Endothelial cell (in vitro differentiated cells): ENCODE measurements around the gene CRX. TPM values are rescaled to one million over a fixed set of nuclear protein-coding genes. Genes with fewer than 3 reads are reported as not detected.
A peak's percentile ranks its signal among the peaks of the same experiment; 100 is the strongest.
"Not testable (repeated sequence)": the region's sequence is repeated elsewhere in the genome, so short reads cannot be mapped to it uniquely, and the experiment has no call there.

ENCODE experiments used
- DNase-seq: peaks from one replicate; pipeline ENCODE4 v3.0.0; 2021; ENCODE audit warnings: low spot score
- H3K27ac Mint-ChIP-seq: one replicate; pipeline ENCODE4 v1.8.0; 2021; ENCODE audit warnings: mixed read lengths, inconsistent platforms; ENCODE audit not compliant: unreplicated experiment
- H3K27me3 Mint-ChIP-seq: one replicate; pipeline ENCODE4 v1.8.0; 2021; ENCODE audit warnings: mild to moderate bottlenecking, moderate library complexity, mixed read lengths, inconsistent platforms; ENCODE audit not compliant: unreplicated experiment
- H3K36me3 Mint-ChIP-seq: one replicate; pipeline ENCODE4 v1.8.0; 2021; ENCODE audit warnings: mild to moderate bottlenecking, low read depth, mixed read lengths, inconsistent platforms; ENCODE audit not compliant: unreplicated experiment
- H3K4me1 Mint-ChIP-seq: one replicate; pipeline ENCODE4 v1.8.0; 2021; ENCODE audit warnings: mild to moderate bottlenecking, mixed read lengths, inconsistent platforms; ENCODE audit not compliant: unreplicated experiment
- H3K4me3 Mint-ChIP-seq: one replicate; pipeline ENCODE4 v1.8.0; 2021; ENCODE audit warnings: mild to moderate bottlenecking, mixed read lengths, inconsistent platforms; ENCODE audit not compliant: unreplicated experiment
- H3K9me3 Mint-ChIP-seq: one replicate; pipeline ENCODE4 v1.8.0; 2021; ENCODE audit warnings: mixed read lengths, inconsistent platforms; ENCODE audit not compliant: unreplicated experiment
- total RNA-seq: library from RNA; stranded (reverse); fragmentation: NEBNext Ultra II Directional; extraction: Animal tissue kit (Norgen Biotek cat#: 25700); gene quantifications from one replicate; pipeline ENCODE4 v1.2.1, GENCODE V29; 2021; ENCODE audit not compliant: unreplicated experiment
- TF ChIP-seq, protein P1 (sequence below): fragments of 200-600 bp; sonication (generic); IDR thresholded peaks from one replicate; pipeline ENCODE4 v1.5.0; 2021; ENCODE audit warnings: antibody characterized with exemption; ENCODE audit not compliant: unreplicated experiment

The CRX gene
- total RNA-seq, 1 donor from 2014 or later = not detected

DNA sequence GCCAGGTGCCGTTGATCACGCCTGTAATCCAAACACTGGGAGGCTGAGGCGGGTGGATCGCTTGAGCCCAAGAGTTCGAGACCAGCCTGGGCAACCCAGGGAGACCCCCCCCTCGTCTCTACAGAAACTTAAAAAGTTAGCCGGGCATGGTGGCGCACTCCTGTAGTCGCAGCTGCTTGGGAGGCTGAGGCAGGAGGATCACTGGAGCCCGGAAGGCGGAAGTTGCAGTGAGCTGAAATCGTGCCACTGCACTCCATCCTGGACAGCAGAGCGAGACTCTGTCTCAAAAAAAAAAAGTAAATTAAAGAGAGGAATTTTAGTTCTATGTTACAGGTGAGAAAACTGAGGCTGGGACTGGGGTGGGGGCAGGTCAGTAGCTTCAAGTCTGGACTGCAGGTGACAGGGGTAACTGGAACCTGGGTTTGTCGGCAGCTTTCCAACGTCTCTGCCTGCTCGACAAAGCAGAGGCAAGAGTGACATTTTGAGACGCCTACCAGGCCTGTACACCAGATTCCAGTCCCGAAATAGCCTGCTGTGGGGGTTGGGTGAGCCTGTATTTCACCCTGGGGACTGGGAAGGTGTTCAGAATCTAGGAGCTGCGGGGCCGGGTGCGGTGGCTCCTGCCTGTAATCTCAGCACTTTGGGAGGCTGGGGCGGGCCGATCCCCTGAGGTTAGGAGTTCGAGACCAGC is 42.1 kb upstream of the CRX start:
- Mint-ChIP-seq H3K9me3 (no peaks in the 10 kb centered on the region), H3K27ac (peak overlapping the region; percentile 82), H3K27me3 (peaks cover 10% of the 10 kb centered on the region), H3K4me3 (peak overlapping the region; percentile 94), H3K36me3 (peaks cover 41% of the 10 kb centered on the region), H3K4me1 (peaks cover 36% of the 10 kb centered on the region)
- TF ChIP-seq, protein P1, sequence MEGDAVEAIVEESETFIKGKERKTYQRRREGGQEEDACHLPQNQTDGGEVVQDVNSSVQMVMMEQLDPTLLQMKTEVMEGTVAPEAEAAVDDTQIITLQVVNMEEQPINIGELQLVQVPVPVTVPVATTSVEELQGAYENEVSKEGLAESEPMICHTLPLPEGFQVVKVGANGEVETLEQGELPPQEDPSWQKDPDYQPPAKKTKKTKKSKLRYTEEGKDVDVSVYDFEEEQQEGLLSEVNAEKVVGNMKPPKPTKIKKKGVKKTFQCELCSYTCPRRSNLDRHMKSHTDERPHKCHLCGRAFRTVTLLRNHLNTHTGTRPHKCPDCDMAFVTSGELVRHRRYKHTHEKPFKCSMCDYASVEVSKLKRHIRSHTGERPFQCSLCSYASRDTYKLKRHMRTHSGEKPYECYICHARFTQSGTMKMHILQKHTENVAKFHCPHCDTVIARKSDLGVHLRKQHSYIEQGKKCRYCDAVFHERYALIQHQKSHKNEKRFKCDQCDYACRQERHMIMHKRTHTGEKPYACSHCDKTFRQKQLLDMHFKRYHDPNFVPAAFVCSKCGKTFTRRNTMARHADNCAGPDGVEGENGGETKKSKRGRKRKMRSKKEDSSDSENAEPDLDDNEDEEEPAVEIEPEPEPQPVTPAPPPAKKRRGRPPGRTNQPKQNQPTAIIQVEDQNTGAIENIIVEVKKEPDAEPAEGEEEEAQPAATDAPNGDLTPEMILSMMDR = no peak
- no peak for DNase-seq

- Mint-ChIP-seq H3K27me3 (peaks cover 10% of the 10 kb centered on the region), H3K4me1 (peaks cover 36% of the 10 kb centered on the region), H3K36me3 (peaks cover 42% of the 10 kb centered on the region), H3K9me3 (no peaks in the 10 kb centered on the region), H3K27ac (peak overlapping the region; percentile 82), H3K4me3 (peak overlapping the region; percentile 94)
- no peak for DNase-seq
- TF ChIP-seq, protein P1 = no peak
Measured at GRCh38 chr19:47780215-47780551, 41.6 kb upstream of the CRX start.

DNA sequence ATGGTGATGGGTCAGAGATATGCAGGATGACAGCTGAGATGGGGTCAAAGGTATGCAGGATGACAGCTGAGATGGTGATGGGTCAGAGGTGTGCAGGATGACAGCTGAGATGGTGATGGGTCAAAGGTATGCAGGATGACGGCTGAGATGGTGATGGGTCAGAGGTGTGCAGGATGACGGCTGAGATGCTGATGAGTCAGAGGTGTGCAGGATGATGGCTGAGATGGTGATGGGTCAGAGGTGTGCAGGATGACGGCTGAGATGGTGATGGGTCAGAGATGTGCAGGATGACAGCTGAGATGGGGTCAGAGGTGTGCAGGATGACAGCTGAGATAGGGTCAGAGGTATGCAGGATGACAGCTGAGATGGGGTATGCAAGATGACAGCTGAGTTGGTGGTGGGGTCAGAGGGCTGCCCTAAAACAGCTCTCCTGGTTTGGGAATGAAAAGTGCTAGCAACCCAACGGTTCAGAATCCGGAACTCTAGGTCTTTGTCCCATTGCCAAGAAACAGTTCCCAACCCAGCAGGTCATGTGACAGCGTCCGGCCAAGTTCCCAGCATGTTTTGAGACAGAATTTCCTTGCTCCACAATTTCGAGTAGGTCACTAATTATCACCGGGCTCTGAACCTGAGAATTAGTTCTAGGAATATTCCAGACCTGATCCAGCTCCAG is 40.0 kb upstream of the CRX start:
- Mint-ChIP-seq H3K4me1 (peaks cover 30% of the 10 kb centered on the region), H3K27ac (peak overlapping the region; percentile 42), H3K9me3 (no peaks in the 10 kb centered on the region), H3K4me3 (peak overlapping the region; percentile 94), H3K27me3 (peaks cover 12% of the 10 kb centered on the region), H3K36me3 (peaks cover 46% of the 10 kb centered on the region)
- TF ChIP-seq, protein P1 = no peak
- no peak for DNase-seq

GRCh38 chr19:47786566-47786965 is 35.2 kb upstream of the CRX start:
- H3K36me3 Mint-ChIP-seq = peaks cover 31% of the 10 kb centered on the region
- H3K27me3 Mint-ChIP-seq = peaks cover 7% of the 10 kb centered on the region

DNA sequence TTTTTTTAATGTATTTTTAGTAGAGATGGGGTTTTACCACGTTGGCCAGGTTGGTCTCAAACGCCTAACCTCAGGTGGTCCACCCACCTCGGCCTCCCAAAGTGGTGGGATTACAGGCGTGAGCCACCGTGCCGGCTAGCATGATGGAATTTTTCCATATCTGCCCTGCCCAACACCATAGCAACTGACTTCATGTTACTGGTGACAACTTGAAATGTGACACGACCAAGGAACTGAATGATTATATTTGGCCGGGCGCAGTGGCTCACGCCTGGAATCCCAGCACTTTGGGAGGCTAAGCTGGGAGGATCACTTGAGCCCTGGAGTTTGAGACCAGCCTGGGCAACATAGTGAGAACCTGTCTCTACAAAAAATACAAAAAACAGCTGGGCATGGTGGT is 34.4 kb upstream of the CRX start:
- H3K4me1 Mint-ChIP-seq, H3K27ac Mint-ChIP-seq, H3K4me3 Mint-ChIP-seq, DNase-seq, H3K27me3 Mint-ChIP-seq, H3K9me3 Mint-ChIP-seq: not testable (repeated sequence)
- peaks cover 24% of the 10 kb centered on the region for H3K36me3 Mint-ChIP-seq

More at GRCh38 chr19:47786566-47786965, 35.2 kb upstream of the CRX start:
- no peaks in the 10 kb centered on the region for H3K9me3 Mint-ChIP-seq
- TF ChIP-seq, protein P1 = no peak
- peaks cover 8% of the 10 kb centered on the region for H3K4me1 Mint-ChIP-seq
- DNase-seq = no peak
- no peak overlapping the region for H3K4me3 Mint-ChIP-seq
- no peak overlapping the region for H3K27ac Mint-ChIP-seq

DNA sequence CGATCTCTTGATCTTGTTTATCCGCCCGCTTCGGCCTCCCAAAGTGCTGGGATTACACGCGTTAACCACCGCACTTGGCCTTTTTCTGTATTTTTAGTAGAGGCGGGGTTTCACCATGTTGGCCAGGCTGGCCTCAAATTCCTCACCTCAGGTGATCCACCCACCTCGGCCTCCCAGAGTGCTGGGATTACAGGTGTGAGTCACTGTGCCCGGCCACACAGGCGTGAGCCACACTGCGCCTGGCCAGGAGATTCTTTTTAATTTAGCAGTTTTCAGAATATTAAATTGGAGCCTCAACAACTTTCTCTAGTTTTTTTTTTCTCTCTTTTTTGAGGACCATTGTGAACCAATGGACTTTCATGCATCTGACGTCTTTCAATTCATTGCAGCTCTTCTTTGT is 31.9 kb upstream of the CRX start:
- not testable (repeated sequence) for H3K9me3 Mint-ChIP-seq, H3K4me3 Mint-ChIP-seq, H3K27ac Mint-ChIP-seq, DNase-seq, H3K4me1 Mint-ChIP-seq, H3K27me3 Mint-ChIP-seq, H3K36me3 Mint-ChIP-seq
